Measurements from ENCODE around the gene IQCC. TPM values are rescaled to one million over a fixed set of nuclear protein-coding genes. Genes with fewer than 3 reads are reported as not detected.

IQCC gene
- total and polyA plus RNA-seq, 2 donors (not counting 1 experiment from before 2014, with no cell fraction given), result 2.0 to 2.3 TPM

GRCh38 chr1:32170991-32171390, 34.5 kb upstream of the IQCC start:
- no peak for DNase-seq (ENCODE audit: low read depth in 2 of 2)
- Histone ChIP-seq H3K4me2 (ENCODE audit: extremely low read depth, insufficient read depth, low read length) (no peak overlapping the region), H4K20me1 (ENCODE audit: control insufficient read depth, extremely low read depth, insufficient read depth, low read length) (no peaks in the 10 kb centered on the region), H3K9me3 (ENCODE audit: control insufficient read depth, insufficient read depth, low read depth, low read length) (no peaks in the 10 kb centered on the region), H3K36me3 (ENCODE audit: control insufficient read depth, insufficient read depth, low read length) (peaks cover 8% of the 10 kb centered on the region), H3K4me1 (ENCODE audit: control insufficient read depth, extremely low read depth, insufficient read depth, low read length) (no peaks in the 10 kb centered on the region), H3K79me2 (ENCODE audit: control insufficient read depth, insufficient read depth, low read length) (no peaks in the 10 kb centered on the region), H3K27ac (ENCODE audit: insufficient read depth, low read length) (no peak overlapping the region), H3K4me3 (replicated peaks in 1 of 4; ENCODE audit: control extremely low read depth in 1 of 4, insufficient read depth in 1 of 4, low read depth in 3 of 4, low read length in 4 of 4) (no peak overlapping the region), H3K27me3 (ENCODE audit: control insufficient read depth, insufficient read depth, low read length) (no peaks in the 10 kb centered on the region), H2AFZ (ENCODE audit: low read length) (no peak overlapping the region), H3K9ac (ENCODE audit: insufficient read depth, low read length) (no peak overlapping the region)
- TF ChIP-seq EZH2 (IDR thresholded peaks at IDR 0.05; ENCODE audit: low read length, missing control alignments) (no peak), CTCF (conservative IDR thresholded peaks at IDR 0.05 in 1 of 2, IDR thresholded peaks at IDR 0.05 in 1 of 2; ENCODE audit: low read depth in 1 of 2, low read length in 2 of 2) (no peak)

GRCh38 chr1:32172621-32173245, 32.7 kb upstream of the IQCC start:
- Histone ChIP-seq H3K27ac (ENCODE audit: insufficient read depth, low read length) (no peak overlapping the region), H3K9me3 (ENCODE audit: control insufficient read depth, insufficient read depth, low read depth, low read length) (no peaks in the 10 kb centered on the region), H3K36me3 (ENCODE audit: control insufficient read depth, insufficient read depth, low read length) (peaks cover 8% of the 10 kb centered on the region), H3K4me1 (ENCODE audit: control insufficient read depth, extremely low read depth, insufficient read depth, low read length) (no peaks in the 10 kb centered on the region), H3K4me3 (replicated peaks in 1 of 4; ENCODE audit: control extremely low read depth in 1 of 4, insufficient read depth in 1 of 4, low read depth in 3 of 4, low read length in 4 of 4) (no peak overlapping the region), H3K79me2 (ENCODE audit: control insufficient read depth, insufficient read depth, low read length) (no peaks in the 10 kb centered on the region), H3K27me3 (ENCODE audit: control insufficient read depth, insufficient read depth, low read length) (no peaks in the 10 kb centered on the region), H4K20me1 (ENCODE audit: control insufficient read depth, extremely low read depth, insufficient read depth, low read length) (no peaks in the 10 kb centered on the region), H3K9ac (ENCODE audit: insufficient read depth, low read length) (no peak overlapping the region), H2AFZ (ENCODE audit: low read length) (no peak overlapping the region), H3K4me2 (ENCODE audit: extremely low read depth, insufficient read depth, low read length) (no peak overlapping the region)
- TF ChIP-seq EZH2 (IDR thresholded peaks at IDR 0.05; ENCODE audit: low read length, missing control alignments) (no peak), CTCF (conservative IDR thresholded peaks at IDR 0.05 in 1 of 2, IDR thresholded peaks at IDR 0.05 in 1 of 2; ENCODE audit: low read depth in 1 of 2, low read length in 2 of 2) (no peak)
- peak in 1 of 2 donors; percentile 18 for DNase-seq (ENCODE audit: low read depth in 2 of 2)

GRCh38 chr1:32178380-32179192, 26.9 kb upstream of the IQCC start:
- peak overlapping the region; percentile 96 for H3K27ac ChIP-seq (ENCODE audit: insufficient read depth, low read length)
- no peaks in the 10 kb centered on the region for H3K9me3 ChIP-seq (ENCODE audit: control insufficient read depth, insufficient read depth, low read depth, low read length)
- peak overlapping the region; percentile 92 for H2AFZ ChIP-seq (ENCODE audit: low read length)
- H3K9ac ChIP-seq (ENCODE audit: insufficient read depth, low read length), result peak overlapping the region; percentile 68
- H3K79me2 ChIP-seq (ENCODE audit: control insufficient read depth, insufficient read depth, low read length), result peaks cover 31% of the 10 kb centered on the region
- no peak overlapping the region for H3K4me2 ChIP-seq (ENCODE audit: extremely low read depth, insufficient read depth, low read length)
- no peak for TF ChIP-seq EZH2 (IDR thresholded peaks at IDR 0.05; ENCODE audit: low read length, missing control alignments)
- no peak for TF ChIP-seq CTCF (conservative IDR thresholded peaks at IDR 0.05 in 1 of 2, IDR thresholded peaks at IDR 0.05 in 1 of 2; ENCODE audit: low read depth in 1 of 2, low read length in 2 of 2)
- peak overlapping the region in 2 of 4 experiments; percentile 51 to 71 for H3K4me3 ChIP-seq (replicated peaks in 1 of 4; ENCODE audit: control extremely low read depth in 1 of 4, insufficient read depth in 1 of 4, low read depth in 3 of 4, low read length in 4 of 4)
- H3K27me3 ChIP-seq (ENCODE audit: control insufficient read depth, insufficient read depth, low read length), result no peaks in the 10 kb centered on the region
- H3K4me1 ChIP-seq (ENCODE audit: control insufficient read depth, extremely low read depth, insufficient read depth, low read length), result peaks cover 11% of the 10 kb centered on the region
- peaks cover 5% of the 10 kb centered on the region for H3K36me3 ChIP-seq (ENCODE audit: control insufficient read depth, insufficient read depth, low read length)
- no peak for DNase-seq (ENCODE audit: low read depth in 2 of 2)
- H4K20me1 ChIP-seq (ENCODE audit: control insufficient read depth, extremely low read depth, insufficient read depth, low read length), result no peaks in the 10 kb centered on the region

All from fibroblast of lung (primary cell).